ENCODE results near the gene ZNF26.
"Not testable (repeated sequence)": the region's sequence is repeated elsewhere in the genome, so short reads cannot be mapped to it uniquely, and the experiment has no call there.

Gene ZNF26, protein sequence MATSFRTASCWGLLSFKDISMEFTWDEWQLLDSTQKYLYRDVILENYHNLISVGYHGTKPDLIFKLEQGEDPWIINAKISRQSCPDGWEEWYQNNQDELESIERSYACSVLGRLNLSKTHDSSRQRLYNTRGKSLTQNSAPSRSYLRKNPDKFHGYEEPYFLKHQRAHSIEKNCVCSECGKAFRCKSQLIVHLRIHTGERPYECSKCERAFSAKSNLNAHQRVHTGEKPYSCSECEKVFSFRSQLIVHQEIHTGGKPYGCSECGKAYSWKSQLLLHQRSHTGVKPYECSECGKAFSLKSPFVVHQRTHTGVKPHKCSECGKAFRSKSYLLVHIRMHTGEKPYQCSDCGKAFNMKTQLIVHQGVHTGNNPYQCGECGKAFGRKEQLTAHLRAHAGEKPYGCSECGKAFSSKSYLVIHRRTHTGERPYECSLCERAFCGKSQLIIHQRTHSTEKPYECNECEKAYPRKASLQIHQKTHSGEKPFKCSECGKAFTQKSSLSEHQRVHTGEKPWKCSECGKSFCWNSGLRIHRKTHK

DNA sequence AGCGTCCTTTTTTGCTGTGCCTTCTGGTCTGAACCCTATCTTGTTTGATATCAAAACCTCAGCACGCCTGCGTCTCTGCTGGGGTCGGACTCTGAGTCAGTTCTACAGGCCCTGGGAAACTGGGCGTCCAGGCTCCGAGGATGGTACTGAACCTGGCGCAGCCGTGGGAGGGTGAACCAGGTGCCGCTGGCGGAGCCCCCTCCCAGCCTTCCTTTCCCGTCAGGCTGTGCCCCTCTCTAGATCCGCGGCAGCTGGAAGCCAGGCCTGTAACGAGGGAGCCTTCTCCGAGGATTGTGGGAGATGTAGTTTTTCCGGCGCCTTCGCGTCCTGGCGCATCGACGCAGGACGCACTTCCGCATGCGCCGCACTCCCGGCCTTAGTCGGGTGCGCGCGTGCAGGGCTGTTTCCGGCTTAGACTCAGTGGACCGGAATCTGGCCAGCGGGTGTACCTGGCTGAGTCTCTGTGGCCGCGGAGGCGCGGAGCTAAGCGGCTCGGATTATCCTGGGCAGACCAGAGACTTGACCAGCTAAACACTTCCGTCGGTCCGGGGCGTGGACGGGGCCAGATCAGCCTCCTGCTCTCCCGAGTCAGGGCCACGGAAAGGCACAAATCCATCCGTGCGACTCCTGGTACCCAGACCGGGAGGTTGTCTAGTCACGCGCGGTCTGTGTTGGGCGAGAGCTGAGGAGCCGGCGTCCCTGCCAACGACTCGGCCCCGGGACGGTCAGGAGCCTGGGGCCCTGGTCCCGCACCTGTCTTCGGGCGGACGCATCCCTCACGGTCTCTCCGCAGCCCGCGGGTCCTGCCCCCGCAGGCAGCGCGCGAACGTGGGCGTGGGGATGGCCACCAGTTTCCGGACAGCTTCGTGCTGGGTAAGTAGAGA is at the start of gene ZNF26:
TSS of gene ZNF26 (plus strand) at position 367 of the 884 bp plus-strand sequence. CDS start at position 841, 474 bp downstream.
- peak within 1 kb of the TSS; percentile 37 to 93 (median 87) for H3K27ac ChIP-seq

DNA sequence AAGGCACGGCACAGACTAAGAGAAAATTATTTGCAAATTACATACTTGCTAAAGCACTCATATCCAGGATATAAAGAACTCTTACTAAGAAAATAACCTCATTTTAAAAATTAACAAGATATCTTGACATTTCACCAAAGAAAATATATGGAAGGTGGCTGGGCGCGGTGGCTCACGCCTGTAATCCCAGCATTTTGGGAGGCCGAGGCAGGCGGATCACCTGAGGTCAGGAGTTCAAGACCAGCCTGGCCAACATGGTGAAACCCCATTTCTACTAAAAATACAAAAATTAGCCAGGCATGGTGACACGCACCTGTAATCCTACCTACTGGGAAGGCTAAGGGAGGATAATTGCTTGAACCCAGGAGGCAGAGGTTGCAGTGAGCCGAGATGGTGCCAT is 49.2 kb upstream of the ZNF26 start:
- not testable (repeated sequence) for H3K4me3 ChIP-seq, H3K27ac ChIP-seq

More for the DNA sequence above, at the start of gene ZNF26:
- peak within 1 kb of the TSS; percentile 70 to 100 (median 92) for H3K4me3 ChIP-seq

DNA sequence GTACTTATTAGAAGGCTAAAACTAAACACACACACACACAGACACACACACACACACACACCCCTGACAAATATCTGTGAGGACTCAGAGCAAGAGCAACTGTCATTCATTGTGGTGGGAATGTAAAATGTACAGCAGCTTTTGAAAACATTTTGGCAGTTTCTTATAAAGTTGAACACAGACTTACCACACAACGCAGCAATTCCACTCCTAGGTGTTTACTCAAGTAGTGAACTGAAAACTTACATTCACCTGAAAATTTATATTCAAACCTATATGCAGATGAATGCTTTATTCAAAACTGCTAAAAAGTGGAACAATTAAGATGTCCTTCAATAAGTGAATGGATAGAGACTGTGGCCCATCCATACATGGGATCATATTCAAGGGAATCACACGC is 48.7 kb upstream of the ZNF26 start:
- Histone ChIP-seq H3K4me3 (no peak overlapping the region), H3K27ac (no peak overlapping the region)

DNA sequence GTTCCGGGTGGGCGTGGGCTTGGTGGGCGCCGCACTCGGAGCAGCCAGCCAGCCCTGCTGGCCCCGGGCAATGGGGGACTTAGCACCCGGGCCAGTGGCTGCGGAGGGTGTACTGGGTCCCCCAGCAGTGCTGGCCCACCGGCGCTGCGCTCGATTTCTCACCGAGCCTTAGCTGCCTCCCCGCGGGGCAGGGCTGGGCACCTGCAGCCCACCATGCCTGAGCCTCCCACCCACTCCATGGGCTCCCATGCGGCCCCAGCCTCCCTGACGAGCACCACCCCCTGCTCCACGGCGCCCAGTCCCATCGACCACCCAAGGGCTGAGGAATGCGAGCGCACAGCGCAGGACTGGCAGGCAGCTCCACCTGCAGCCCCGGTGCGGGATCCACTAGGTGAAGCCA is 47.4 kb upstream of the ZNF26 start:
- not testable (repeated sequence) for H3K4me3 ChIP-seq, H3K27ac ChIP-seq

DNA sequence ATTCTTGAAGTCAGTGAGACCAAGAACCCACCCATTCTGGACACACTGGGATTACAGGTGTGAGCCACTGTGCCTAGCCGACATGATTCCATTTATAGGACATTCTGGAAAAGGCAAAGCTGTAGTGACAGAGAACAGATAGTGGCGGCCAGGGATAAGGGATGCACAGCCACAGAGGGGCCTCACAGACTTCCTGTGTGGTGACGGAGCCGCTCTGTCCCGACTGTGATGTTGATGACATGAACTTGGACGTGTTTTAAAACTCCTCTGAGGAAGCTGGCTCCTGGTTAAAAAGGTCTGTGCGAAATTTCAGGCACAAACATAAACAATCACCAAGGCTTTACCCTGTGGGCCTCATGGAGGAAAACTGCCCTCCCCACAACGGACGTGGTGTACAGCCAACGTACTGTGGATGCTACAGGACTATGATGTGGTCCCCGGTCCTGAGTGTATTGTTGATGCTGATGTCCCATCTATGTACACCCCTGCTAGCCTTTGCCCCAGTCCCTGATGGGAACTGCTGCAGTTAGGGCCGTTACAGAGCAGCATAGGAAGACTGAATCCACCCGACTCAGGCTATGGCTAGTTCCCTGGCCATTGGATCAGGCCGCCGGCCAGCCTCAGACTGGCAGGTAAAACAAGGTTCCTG is 46.0 kb upstream of the ZNF26 start:
- Histone ChIP-seq H3K27ac (no peak overlapping the region), H3K4me3 (no peak overlapping the region)

DNA sequence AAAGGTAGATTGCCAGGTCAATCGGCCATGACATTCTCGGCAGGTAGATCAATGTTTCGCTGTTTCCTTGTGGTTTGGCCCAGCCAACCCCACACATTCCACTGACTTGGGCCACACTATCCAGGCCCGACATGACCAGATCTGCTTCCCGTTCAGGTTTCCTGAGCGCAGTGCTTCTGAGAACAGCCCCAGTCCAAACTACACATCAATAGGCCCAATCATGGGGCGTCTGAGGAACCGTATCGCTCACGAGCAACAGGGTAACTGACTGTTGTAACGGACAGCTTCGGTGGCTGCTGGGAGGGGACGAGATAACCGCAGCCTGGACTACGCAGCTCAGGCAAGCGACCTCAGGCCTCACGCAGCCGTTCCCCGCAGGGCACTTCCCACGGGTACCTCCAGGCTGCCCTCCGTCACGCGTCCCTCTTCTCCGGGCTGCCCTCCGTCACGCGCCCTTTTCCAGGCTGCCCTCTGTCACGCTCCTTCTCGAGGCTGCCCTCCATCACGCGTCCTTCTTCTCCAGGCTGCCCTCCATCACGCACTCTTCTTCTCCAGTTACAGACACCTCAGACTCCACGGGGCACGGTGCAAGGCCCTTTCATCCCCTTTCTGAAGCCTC is 44.7 kb upstream of the ZNF26 start:
- no peak overlapping the region for H3K4me3 ChIP-seq
- no peak overlapping the region for H3K27ac ChIP-seq

DNA sequence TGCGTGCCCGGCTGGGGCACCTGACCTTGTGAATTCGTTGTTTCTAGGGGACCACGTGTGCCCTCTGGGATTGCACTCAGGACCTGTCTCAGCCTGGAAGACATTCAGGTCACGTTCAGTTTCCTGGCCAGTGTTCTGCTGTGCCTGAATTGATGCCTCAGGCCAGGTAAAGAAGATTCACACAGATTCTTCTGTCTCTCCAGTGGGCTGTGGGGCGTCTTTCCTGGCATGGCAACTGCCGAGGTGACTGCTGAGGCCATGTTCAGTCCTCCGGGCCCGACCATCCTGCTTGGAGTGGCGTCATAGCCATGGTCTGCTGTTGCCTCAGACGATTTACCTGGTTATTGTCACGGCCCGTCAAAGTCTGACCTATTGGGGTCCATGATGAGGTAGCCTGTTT is 43.6 kb upstream of the ZNF26 start:
- Histone ChIP-seq H3K27ac (no peak overlapping the region), H3K4me3 (no peak overlapping the region)

DNA sequence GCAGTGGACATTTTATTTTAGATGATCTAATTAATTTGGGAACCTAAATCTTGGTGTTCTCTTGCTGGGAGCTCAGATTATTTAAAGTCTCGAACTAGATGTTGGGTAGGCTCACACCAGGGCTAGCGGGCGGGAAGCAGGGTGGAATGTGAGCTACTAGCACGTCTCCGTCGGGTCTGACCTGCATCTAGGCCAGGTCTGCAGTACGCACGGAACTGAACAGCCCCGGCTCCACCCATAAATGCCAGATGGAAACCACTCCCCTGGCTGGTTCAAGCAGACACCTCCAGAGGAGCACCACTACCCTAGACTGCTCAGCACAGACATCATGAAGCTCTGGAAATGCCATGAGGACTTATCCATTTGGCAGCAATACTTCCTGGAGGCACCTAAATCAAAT is 40.4 kb upstream of the ZNF26 start:
- H3K4me3 ChIP-seq = no peak overlapping the region

DNA sequence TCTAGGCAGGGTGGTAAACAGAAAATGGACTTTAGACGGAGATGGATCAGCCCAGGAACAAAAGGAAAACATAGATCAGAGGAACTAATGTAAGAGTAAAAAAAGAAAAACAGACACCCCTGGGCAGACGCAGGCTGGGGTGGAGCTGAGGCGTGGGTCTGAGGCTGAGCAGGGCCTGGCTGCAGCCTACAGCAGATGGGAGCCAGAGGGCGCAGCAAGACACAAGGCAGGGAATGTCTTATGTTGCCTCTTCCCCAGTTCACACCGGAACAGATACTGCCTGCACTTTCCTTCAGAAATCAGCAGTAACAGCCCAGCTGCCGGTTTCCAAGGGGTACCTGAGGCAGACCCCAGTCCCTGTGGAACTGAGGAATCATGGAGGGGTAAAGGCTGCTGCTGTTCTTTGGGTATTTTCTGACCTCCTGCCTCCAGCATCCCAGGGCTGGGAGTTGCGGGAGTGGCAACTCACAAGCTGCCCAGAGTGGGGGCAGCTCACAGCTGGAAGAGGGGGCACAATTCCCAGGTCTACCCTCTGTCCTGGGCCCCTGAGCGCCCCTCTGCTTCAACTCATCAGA is 39.8 kb upstream of the ZNF26 start:
- Histone ChIP-seq H3K4me3 (no peak overlapping the region), H3K27ac (no peak overlapping the region)

More for the DNA sequence above, 40.4 kb upstream of the ZNF26 start:
- H3K27ac ChIP-seq = no peak overlapping the region

DNA sequence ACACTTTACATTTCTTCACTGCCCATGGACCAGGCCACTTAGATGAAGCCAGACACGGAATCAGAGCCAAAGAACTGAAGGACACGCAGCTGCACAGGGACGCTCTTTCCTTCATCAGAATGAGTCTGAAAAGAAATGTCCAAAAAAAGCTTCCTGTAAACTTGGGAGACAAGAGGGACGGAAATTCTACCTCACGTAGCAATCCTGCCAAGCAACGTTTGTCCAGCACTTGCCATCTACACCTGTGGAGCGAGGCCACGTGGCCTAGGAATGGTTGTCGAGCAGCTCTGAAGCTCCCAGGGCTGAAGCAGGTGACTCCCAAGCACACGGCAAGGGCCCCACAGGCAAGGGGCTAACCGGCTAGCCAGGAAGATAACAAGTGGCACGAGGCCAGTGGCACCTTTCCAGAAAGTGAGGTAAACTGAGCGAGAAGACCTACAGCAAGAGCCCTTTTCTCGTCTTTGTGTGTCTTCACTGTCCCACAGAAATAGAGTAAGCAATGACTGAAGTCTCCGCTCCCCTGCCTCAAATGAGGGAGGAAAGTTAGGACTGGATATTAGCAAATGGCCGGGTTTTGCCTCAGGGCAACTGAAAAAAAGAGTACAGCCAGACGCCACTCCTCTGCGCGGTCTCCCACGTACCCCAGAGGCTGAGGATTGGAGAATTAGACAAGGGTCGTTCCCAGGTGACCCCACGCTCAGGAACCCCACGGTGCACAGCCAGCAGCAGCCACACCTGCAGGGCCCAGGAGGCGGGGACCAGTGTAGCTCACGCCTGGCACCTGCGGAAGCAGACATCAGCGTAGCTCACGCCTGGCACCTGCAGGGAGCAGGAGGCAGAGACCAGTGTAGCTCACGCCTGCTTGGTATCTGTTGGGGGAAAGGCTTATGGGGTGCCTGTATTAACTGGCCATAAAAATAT is 37.8 kb upstream of the ZNF26 start:
- Histone ChIP-seq H3K27ac (no peak overlapping the region), H3K4me3 (no peak overlapping the region)

DNA sequence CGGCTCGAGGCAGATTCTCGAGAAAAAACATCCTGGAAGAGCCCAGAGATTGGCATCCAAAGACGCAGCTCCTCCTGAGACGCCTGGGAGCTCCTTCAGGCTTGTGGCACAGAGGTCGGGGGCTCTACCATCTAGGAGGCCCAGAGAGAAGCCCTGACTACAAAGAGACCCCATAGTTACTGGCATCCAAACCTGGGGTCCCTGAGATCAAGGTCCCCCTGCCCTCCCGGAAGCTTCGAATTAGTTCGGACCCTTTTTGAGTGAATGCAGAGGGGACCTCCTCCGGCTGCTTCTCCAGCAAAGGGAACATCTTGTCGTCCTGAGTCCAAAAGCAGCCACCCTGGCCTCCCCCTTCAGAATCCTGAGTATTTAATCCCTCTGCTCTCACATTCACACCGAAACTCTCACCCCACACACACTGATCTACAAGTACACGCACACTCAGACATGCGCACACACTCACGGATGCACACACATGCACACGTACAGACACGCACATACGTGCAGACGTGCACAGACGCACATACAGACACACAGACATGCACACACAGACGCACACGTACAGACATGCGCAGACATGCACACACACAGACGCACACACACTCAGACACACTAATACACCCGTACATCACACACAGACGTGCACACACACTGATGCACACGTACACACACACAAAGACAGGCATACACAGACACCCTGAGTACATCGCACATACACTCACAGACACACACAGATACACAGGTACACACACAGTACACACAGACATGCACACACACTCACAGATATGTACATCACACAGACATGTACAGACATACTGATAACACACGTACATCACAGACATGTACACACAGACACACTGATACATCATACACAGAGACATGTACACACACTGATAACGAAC is 36.0 kb upstream of the ZNF26 start:
- H3K27ac ChIP-seq = no peak overlapping the region
- no peak overlapping the region for H3K4me3 ChIP-seq

DNA sequence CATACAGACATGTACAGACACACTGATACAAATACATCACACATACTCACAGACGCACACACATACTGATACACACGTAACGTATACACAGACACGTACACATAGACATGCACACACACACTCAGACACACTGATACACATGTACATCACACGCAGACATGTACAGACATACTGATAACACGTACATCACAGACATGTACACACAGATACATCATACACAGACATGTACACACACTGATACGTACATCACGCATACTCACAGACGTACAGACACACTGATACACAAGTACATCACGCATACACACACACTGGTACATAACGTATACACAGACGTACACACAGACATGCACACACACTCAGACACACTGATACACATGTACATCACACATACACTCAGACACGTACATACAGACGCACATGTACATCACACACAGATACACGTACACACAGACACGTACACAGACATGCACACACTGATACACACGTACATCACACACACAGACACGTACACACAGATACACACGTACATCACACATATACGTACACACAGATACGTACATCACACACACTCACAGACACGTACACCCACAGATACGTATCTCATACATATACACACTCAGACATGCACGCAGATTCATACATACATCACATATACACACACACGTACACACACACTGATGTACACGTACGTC is 35.2 kb upstream of the ZNF26 start:
- no peak overlapping the region for H3K27ac ChIP-seq
- H3K4me3 ChIP-seq = no peak overlapping the region

DNA sequence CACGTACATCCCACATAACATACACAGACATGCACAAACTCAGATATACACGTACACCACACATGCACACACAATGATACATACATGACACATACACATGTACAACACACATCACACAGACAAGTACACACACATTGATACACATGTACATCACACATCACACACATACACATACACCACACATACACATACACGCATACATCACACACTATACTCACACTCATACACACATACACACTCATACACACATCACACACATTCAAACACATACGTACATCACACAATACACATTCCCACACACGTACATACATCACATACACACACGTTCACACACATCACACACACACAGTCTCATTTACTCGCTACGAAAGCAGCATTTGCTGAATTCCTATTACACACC is 34.5 kb upstream of the ZNF26 start:
- no peak overlapping the region for H3K27ac ChIP-seq
- H3K4me3 ChIP-seq = no peak overlapping the region

DNA sequence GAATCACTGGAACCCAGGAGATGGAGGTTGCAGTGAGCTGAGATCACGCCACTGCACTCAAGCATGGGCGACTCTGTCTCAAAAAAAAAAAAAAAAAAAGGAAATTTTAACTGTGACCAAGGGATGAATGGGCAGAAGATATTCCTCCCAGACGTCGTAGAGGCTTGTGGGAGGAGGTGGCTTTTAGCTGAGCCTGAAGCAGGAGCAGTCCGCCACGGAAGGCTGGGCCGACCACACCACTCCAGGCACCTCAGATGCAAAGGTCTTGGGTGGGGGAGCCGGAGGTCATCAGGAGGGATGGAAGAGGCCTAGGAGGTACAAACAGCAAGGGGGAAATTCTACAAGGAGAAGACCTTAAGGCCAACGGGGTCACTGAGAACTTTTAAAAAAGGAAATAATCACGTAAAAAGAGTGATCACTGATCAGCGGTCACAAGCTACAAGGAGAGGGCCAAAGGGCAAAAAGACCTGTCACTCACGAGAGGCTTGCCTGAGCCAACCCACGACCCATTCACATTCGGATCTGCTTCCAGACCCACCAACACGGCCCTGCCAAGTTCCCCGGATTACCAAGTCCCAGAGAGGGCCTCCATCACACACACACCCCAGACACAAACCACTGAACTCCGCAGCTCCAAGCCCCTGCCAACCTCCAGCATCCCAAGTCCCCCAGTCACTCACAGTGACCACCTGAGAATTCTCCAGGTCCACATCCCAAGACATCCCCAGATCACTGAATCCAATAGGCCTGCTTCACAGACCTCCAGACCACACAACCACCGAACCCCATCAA is 33.6 kb upstream of the ZNF26 start:
- no peak overlapping the region for H3K27ac ChIP-seq
- H3K4me3 ChIP-seq = no peak overlapping the region

DNA sequence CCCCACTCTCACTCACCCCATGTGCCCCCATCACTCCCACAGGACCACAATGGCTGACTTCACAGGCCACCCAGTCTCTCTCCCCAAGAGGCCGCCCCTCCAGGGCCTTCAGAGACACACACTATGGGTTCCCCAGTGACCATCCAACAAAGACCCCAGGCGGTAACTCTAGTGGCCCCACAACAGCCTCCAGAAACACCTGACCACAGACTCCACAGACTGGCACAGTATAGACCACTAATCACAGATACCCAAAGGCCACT is 33.1 kb upstream of the ZNF26 start:
- no peak overlapping the region for H3K27ac ChIP-seq
- H3K4me3 ChIP-seq = no peak overlapping the region

DNA sequence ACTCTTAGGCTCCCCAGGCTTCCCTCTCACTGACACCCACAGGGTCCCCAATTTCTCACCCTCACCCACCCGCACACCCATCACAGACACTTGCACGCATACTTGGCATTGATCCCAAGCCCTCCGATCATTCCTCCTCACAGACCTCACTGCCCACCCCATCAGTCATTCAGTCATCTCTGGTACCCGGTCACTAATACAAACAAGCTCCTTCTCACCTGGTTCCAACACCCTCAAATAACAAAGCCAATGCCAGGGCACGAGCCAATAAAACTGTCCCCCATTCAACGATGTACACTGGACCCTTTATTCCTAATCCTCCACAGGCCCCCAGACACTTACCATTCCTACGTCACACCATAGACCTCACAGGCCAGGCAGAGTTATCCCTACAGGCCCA is 32.4 kb upstream of the ZNF26 start:
- no peak overlapping the region for H3K4me3 ChIP-seq
- no peak overlapping the region for H3K27ac ChIP-seq

Data from skin epidermis (tissue), 12 donors.